Measurements from ENCODE around the gene DTNBP1. TPM values are rescaled to one million over a fixed set of nuclear protein-coding genes. Genes with fewer than 3 reads are reported as not detected.

DTNBP1 gene
- total RNA-seq, 2 donors from 2014 or later = 9.0 to 14.1 TPM

DNA sequence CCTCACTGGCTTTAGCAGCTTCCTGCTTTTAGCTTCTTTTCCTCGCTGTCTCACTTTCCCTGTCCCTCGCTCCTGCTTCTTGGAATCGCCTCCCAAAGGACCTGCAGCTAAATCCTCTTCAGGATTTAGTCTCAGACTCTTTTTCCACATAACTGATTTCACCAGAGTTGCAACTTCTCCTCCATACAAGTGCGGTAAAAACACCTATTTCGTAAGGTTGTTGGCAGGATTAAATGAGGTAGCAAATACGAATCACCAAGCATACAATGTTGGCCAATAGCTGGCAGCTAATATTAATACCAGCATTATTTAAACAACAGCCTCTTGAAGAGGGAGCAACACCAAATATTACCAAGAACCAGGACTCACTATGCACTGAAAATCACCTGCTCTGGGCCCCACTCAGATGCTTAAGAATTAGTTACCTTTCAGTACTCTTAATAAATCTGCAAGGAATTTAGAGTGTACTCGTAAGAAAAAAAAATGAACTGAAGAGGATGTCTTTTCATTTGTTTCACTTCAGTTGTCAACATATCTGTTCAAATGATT lies 123.0 kb downstream of the DTNBP1 start:
- intact Hi-C loops (cut with DNase I) = no loop called here
- H3K27ac ChIP-seq = no peak overlapping the region
- no peaks in the 10 kb centered on the region for H3K36me3 ChIP-seq
- TF ChIP-seq, protein P1, sequence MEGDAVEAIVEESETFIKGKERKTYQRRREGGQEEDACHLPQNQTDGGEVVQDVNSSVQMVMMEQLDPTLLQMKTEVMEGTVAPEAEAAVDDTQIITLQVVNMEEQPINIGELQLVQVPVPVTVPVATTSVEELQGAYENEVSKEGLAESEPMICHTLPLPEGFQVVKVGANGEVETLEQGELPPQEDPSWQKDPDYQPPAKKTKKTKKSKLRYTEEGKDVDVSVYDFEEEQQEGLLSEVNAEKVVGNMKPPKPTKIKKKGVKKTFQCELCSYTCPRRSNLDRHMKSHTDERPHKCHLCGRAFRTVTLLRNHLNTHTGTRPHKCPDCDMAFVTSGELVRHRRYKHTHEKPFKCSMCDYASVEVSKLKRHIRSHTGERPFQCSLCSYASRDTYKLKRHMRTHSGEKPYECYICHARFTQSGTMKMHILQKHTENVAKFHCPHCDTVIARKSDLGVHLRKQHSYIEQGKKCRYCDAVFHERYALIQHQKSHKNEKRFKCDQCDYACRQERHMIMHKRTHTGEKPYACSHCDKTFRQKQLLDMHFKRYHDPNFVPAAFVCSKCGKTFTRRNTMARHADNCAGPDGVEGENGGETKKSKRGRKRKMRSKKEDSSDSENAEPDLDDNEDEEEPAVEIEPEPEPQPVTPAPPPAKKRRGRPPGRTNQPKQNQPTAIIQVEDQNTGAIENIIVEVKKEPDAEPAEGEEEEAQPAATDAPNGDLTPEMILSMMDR (IDR thresholded peaks at IDR 0.05) = no peak
- TF ChIP-seq POLR2AphosphoS5 (IDR thresholded peaks at IDR 0.05) = no peak
- no peak for TF ChIP-seq POLR2A (IDR thresholded peaks at IDR 0.05)
- WGBS = 89% methylated on average over 7 of the region's 7 CpGs
- H3K4me1 ChIP-seq (replicated peaks) = no peaks in the 10 kb centered on the region
- H3K4me3 ChIP-seq = no peak overlapping the region
- H3K27me3 ChIP-seq (replicated peaks; ENCODE audit: insufficient read depth) = no peaks in the 10 kb centered on the region
- H3K9me3 ChIP-seq = no peaks in the 10 kb centered on the region
- no peak for DNase-seq (ENCODE audit: low spot score)

GRCh38 chr6:15538766-15539495 lies 123.9 kb downstream of the DTNBP1 start:
- H3K36me3 ChIP-seq = no peaks in the 10 kb centered on the region
- H3K27ac ChIP-seq = no peak overlapping the region
- intact Hi-C loops (cut with DNase I) = no loop called here
- no peak for DNase-seq (ENCODE audit: low spot score)
- no peaks in the 10 kb centered on the region for H3K27me3 ChIP-seq (replicated peaks; ENCODE audit: insufficient read depth)
- H3K9me3 ChIP-seq = no peaks in the 10 kb centered on the region
- TF ChIP-seq, protein P1 (IDR thresholded peaks at IDR 0.05) = no peak
- TF ChIP-seq POLR2AphosphoS5 (IDR thresholded peaks at IDR 0.05) = no peak
- TF ChIP-seq POLR2A (IDR thresholded peaks at IDR 0.05) = no peak
- no peaks in the 10 kb centered on the region for H3K4me1 ChIP-seq (replicated peaks)
- no peak overlapping the region for H3K4me3 ChIP-seq
- 91% methylated on average over 9 of the region's 9 CpGs for WGBS

- Histone ChIP-seq H3K27me3 (replicated peaks; ENCODE audit: insufficient read depth) (no peaks in the 10 kb centered on the region), H3K36me3 (no peaks in the 10 kb centered on the region), H3K4me3 (no peak overlapping the region), H3K4me1 (replicated peaks) (no peaks in the 10 kb centered on the region), H3K9me3 (no peaks in the 10 kb centered on the region), H3K27ac (no peak overlapping the region)
- intact Hi-C loops (cut with DNase I) = no loop called here
- TF ChIP-seq POLR2A (IDR thresholded peaks at IDR 0.05) = no peak
- TF ChIP-seq POLR2AphosphoS5 (IDR thresholded peaks at IDR 0.05) = no peak
- TF ChIP-seq, protein P1 (IDR thresholded peaks at IDR 0.05) = no peak
- DNase-seq (ENCODE audit: low spot score) = no peak
- 91% methylated on average over 5 of the region's 5 CpGs for WGBS
Observed at GRCh38 chr6:15538106-15538505, 124.7 kb downstream of the DTNBP1 start.

GRCh38 chr6:15536198-15536955 lies 126.5 kb downstream of the DTNBP1 start:
- 77% methylated on average over 4 of the region's 4 CpGs for WGBS
- no peak for DNase-seq (ENCODE audit: low spot score)
- H3K27me3 ChIP-seq (replicated peaks; ENCODE audit: insufficient read depth) = no peaks in the 10 kb centered on the region
- TF ChIP-seq, protein P1 (IDR thresholded peaks at IDR 0.05) = no peak
- TF ChIP-seq POLR2AphosphoS5 (IDR thresholded peaks at IDR 0.05) (no peak), POLR2A (IDR thresholded peaks at IDR 0.05) (no peak)
- no peak overlapping the region for H3K27ac ChIP-seq
- intact Hi-C loops (cut with DNase I) = no loop called here
- H3K36me3 ChIP-seq = no peaks in the 10 kb centered on the region
- no peak overlapping the region for H3K4me3 ChIP-seq
- H3K4me1 ChIP-seq (replicated peaks) = no peaks in the 10 kb centered on the region
- H3K9me3 ChIP-seq = no peaks in the 10 kb centered on the region

Data from prostate gland (tissue), 2 donors.